GM19455 (cell line): Measurements from ENCODE around the gene RHBDD1.

Source experiments
- ATAC-seq: cut with Tn5 transposase; IDR thresholded peaks from one replicate; pipeline ENCODE4 v1.9.1; 2021; ENCODE audit not compliant: unreplicated experiment

RHBDD1 gene

DNA sequence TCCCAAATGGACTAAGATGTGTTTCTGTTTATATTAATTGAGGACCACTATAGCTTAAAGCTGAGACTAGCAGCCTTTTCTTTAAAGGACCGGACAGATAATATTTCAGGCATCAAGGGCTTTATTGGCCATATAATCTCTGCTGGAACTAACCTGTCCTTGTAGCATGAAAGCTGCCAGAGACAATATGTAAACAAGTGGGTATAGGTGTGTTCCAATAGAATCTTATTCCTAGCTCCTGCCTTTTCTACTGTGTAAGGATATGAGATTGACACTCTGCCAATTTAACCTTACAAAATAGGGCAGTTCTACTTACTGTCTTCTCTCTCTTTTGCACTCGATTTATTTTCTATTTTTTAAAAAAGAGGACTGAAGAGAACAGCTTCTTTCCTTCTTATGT, 74.0 kb downstream of the RHBDD1 start:
- ATAC-seq: no peak

- ATAC-seq: no peak
Measured at GRCh38 chr2:226910384-226910783, 74.5 kb downstream of the RHBDD1 start.

DNA sequence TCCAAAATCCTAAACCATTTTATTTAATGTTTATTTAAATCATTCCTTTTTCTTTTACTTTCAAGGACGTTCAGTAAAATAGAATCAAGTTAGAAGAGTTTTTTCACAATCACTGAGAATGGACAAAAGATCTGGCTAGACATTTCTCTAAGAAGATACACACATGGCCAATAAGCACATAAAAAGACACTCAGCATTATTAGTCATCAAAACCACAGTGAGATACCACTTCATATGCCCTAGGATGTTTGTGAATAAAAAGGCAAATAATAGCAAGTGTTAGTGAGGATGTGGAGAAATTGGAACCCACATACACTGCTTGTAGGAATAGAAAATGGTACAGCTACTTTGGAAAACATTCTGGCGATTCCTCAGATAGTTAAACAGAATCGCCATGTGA, 76.1 kb downstream of the RHBDD1 start:
- ATAC-seq: no peak

DNA sequence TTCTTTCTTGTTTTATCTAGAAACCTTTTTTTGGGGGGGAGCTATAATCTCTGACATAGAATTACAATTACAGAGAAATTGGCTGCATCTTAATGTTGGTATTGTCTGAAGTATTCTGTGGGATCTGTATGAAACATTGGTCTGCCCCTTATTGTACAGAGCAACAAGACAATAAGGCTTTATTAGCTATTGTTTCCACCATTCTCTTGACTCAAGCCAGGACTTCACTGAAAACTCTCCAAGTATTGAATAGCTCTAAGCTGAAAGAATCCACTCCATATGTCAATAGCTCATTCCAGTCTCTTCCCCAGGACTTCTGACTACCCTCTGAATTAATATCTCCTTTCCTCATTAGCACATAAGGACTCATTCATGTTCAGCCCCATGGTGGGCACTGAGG, 77.8 kb downstream of the RHBDD1 start:
- no peak for ATAC-seq

- ATAC-seq: no peak
Measured at GRCh38 chr2:226915846-226916360, 80.0 kb downstream of the RHBDD1 start.

GRCh38 chr2:226916669-226917068, 80.8 kb downstream of the RHBDD1 start:
- peak; percentile 88 for ATAC-seq

GRCh38 chr2:226932443-226932842, 96.6 kb downstream of the RHBDD1 start:
- peak; percentile 52 for ATAC-seq

DNA sequence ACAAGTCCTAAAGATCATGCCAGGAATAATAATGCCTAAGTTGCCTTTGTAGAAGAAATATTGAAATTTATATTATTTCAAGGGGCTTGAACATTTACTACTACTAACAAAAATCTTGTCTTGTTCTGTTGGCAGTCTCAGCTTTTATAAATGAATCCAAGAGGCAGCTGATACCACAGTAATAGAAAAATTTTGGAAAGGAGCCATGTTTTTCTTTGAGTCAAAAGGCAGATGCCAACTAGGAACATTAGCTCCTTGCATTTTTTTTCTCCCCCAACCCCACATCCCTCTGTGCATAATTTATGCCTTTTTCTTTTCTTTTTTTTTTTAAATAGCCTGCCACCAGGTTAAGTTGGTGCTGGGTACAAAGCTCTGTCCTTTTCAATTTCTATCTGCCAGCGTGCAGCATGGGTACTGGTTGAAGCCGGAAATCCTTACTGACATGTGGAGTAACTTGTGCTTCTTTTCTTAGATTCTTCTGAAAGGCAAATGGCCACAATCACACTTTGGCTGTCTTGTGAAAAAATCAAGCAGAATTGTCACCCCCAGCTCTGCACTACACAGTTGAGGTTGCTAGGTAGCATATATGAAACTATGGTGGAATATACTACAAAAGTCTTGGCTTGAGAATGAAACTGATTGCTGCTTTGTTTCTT, 98.8 kb downstream of the RHBDD1 start:
- ATAC-seq: no peak

DNA sequence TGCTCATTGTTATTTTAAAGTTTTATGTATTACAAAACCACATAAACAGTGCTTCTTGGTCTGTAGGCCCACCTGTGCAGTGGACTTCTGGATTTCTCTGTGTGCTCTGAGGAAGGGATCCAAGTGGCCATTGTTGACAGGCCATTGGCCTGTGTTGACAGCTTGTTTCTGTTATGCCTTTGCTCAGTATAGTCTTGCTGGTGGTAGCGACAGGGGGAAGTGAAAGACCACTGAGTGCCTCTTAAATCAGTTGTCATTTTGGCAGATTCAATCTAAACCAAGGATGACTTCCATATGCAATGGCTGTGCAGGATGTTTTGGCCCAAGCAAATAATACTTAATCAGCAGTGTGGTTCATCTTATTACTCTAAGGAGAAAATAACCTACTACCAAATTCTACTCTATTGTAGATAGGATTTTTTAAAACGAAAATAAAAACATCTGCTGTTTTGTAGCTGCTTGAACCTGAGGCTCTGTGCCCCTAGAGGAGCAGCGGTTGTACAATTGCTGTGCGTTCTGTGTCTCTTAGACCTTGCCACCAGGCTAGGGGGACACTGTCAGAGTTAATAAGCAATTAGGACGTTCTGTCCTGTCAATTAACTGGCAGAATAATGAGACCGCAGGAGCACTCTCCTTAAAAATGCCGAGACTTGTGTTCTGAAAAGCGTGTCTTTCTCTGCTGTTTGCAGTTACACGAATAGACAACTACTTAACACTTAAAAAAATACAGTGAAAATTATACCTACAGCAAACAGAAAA, 108.2 kb downstream of the RHBDD1 start:
- no peak for ATAC-seq

- no peak for ATAC-seq
Measured at GRCh38 chr2:226953206-226953605, 117.4 kb downstream of the RHBDD1 start.

DNA sequence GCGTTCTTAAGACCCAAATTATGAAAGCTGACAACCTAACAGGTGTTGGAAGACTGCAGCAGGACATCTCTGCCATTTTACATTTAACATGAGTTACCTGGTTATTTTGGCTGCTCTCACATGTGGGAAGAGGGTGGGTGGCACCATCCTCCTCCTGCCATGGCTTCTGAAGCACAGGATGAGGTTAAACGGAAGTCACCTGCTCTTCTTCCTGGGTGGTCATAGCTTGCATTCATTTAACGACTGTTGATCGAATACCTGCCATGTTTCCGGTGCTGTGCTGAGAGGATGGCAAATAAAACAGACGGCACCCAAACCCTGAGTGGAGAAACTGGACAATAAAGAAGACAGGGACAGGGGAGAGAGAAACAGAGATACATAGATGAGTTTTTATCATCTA, 118.0 kb downstream of the RHBDD1 start:
- ATAC-seq: no peak

GRCh38 chr2:226956659-226957058, 120.8 kb downstream of the RHBDD1 start:
- ATAC-seq: no peak

DNA sequence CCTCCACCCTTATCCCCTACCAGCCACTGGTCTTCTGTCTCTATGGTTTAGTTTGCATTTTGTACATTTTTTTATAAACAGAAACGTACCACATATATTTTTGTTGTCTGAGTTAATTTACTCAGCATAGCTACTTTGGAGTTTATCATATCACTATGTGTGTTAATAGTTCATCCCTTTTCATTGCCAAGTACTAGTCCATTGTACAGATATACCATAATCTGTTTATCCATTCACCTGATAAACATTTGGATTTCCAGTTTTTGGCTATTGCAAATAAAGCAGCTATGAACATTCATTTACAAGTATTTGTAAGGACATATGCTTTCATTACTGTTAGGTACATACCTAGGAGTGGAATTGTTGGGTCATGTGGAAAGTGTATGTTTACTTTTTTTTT, 123.6 kb downstream of the RHBDD1 start:
- ATAC-seq: no peak

DNA sequence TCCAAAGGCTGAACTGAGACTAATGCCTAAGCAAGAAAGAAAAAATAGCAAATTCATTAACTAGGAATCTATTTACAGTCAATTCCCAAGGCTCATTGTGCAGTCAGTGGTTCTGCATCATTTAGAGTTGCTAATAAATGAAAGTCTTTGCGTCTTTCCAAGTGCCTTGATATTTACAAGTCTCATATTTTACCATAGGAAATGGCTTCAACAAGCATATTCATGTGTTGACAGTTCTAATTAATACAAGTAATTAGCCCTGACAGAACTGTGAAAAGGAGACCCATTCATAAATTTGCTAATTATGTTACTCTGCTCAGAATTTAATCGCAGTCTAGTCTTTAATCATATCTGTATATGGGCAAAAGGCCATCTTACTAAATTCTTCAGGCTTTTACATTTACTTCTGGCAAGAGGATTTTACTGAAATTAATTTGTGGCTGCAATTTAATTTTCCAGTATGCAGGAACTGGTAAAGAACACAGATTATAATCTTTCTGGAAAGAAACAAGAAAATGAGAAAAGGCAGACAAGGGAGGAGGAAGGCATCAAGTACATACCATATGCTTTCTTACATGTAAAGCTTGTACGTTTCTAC, 126.4 kb downstream of the RHBDD1 start:
- no peak for ATAC-seq

- no peak for ATAC-seq
Measured at GRCh38 chr2:226963528-226963927, 127.7 kb downstream of the RHBDD1 start.

DNA sequence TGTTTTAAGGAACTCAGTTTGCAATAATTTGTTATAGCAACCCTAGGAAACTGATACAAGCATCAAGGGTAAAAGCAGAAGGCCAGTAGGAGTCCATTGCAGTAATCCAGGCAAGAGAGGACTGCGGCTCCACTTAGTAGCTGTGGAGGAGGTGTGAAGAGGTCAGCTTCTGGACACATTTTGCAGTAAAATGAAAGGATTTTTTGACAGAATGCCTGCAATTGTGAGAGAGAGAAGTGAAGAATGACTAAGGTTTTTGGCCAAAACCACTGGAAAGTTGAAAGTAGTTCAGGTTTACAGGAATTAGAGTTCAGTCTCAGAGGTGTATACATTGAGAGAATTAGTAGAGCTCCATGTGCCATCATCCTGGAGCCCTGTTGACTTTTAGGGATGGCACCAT, 129.5 kb downstream of the RHBDD1 start:
- ATAC-seq: no peak

DNA sequence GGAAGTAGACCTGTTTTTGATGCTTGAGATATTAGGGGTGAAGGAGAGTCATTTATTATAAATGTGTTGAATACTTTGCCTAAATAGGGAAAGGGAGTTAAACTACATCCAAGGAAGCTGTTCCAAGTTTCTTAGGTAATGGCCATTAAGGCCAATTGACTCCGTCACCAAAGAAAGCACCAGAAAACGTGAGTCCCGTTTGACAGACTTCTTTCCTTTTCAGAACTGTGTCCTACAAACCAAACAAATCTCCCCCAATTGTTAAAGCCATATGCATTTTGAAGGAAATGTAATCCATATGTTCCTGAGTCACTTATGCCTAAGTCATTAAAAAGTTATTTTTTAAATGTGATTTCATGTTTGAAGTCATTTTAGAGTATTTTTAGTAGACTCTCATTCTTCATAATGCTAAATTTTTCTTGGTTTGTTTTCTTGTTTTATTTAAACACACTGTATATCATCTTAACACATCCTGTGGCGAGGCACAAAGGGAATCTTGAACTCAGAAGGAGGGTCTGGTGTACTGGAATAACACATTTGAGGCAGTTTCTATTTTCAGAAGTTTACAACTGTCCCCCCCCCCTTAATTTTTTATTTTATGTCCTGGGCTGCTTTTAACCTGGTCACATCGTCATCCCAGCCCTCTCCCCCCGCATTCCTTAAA, 133.7 kb downstream of the RHBDD1 start:
- ATAC-seq: no peak

- peak; percentile 66 for ATAC-seq
Measured at GRCh38 chr2:226970362-226970761, 134.5 kb downstream of the RHBDD1 start.

DNA sequence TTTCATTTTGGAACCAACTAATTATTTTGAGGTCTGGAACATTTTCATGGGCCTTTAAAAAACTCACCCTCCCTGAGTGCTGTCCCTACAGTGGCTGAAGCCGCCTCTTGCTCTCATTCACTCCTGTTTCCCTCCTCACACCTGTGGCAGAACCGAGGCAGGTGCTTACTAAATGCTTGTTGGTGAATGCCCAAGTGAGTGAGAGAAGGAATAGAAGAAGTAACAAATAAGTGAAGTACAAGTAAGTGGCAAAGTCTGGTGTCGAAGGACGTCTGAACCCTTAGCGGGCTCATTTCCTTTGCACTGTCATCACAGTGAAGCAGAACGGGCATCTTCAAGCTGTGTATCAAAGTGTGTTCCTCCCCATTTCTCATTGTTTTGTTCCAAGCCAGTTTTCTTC, 135.2 kb downstream of the RHBDD1 start:
- ATAC-seq: peak; percentile 52

- ATAC-seq: no peak
Measured at GRCh38 chr2:226971770-226972169, 135.9 kb downstream of the RHBDD1 start.

DNA sequence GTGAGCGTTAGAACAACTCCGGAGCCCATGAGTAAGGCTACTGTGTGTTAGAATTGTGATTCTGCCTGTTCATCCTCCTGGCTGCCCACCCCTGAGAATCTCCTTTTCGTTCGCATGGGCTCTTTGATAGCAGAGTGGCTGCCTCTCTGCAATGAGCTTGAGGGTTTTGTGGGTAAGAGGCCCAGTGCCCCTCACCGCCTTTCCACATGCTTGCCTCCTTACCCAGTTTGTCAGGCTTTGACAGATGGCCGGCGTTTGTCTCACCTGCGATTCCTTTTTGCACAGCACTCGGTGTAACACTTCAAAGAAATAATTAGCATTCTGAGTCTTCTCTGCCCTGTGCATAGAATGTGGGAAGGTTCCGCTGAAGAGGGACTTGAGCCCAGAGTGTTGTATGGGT, 138.0 kb downstream of the RHBDD1 start:
- no peak for ATAC-seq

DNA sequence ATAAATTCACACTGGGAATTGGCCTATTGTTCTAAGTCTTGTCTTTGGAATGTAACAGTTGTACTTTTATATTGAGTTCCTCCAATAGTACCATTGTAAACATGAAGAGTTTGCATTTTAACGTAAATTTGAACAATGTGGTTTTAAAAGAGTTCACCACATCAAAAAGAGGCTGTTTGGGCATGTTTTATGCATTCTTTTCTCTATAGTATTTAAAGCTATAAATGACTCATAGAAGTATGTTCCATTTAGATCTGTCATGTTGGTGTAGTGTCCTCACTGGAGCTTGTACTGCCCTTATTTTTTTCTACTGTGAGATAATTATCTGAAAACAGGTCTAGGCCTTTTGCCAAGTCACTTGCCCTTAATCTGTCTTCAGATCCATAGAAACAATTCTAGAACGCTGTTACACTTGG, 141.9 kb downstream of the RHBDD1 start:
- no peak for ATAC-seq
